OCI-LY1 (cell line): ENCODE measurements around the gene ATP2B2.

ENCODE experiments used
- H2AFZ ChIP-seq: fragments of 200-600 bp; sonication (generic), shearing (Covaris generic); 2 replicates; pipeline ENCODE4 v1.6.0; 2014; ENCODE audit warnings: antibody characterized with exemption, mild to moderate bottlenecking, low read length
- H3F3A ChIP-seq: fragments of 200-600 bp; sonication (generic), shearing (Covaris generic); 2 replicates; pipeline ENCODE4 v1.6.0; 2014; ENCODE audit warnings: mild to moderate bottlenecking, antibody characterized with exemption, low read length, moderate library complexity; ENCODE audit not compliant: insufficient read depth
- H3K27ac ChIP-seq: fragments of 200-600 bp; sonication (generic); 2 replicates; pipeline ENCODE4 v1.5.1; 2014; ENCODE audit warnings: low read length, mixed run types, mild to moderate bottlenecking, low read depth; ENCODE audit not compliant: poor library complexity, severe bottlenecking
- H3K27me3 ChIP-seq: fragments of 200-600 bp; sonication (generic); 2 replicates; pipeline ENCODE4 v1.6.0; 2014; ENCODE audit warnings: antibody characterized with exemption, mild to moderate bottlenecking, low read length, moderate library complexity; ENCODE audit not compliant: insufficient read depth
- H3K36me3 ChIP-seq: fragments of 200-600 bp; sonication (generic); 2 replicates; pipeline ENCODE4 v1.6.1; 2014; ENCODE audit warnings: mild to moderate bottlenecking, antibody characterized with exemption, low read length, moderate library complexity, mixed read lengths; ENCODE audit not compliant: insufficient read depth
- H3K4me1 ChIP-seq: fragments of 200-600 bp; sonication (generic); 2 replicates; pipeline ENCODE4 v1.5.1; 2014; ENCODE audit warnings: mild to moderate bottlenecking, low read length, moderate library complexity; ENCODE audit not compliant: insufficient read depth, severe bottlenecking
- H3K4me2 ChIP-seq: fragments of 200-600 bp; sonication (generic), shearing (Covaris generic); 2 replicates; pipeline ENCODE4 v1.6.1; 2014; ENCODE audit warnings: low read length
- H3K4me3 ChIP-seq: fragments of 200-600 bp; sonication (generic); 2 replicates; pipeline ENCODE4 v1.5.1; 2014; ENCODE audit warnings: low read length, low read depth, mild to moderate bottlenecking, mixed read lengths; ENCODE audit not compliant: poor library complexity, severe bottlenecking
- H3K79me2 ChIP-seq: fragments of 200-600 bp; shearing (Covaris generic); 2 replicates; pipeline ENCODE4 v1.6.1; 2016; ENCODE audit warnings: mixed run types, low read length, mixed read lengths; ENCODE audit not compliant: insufficient read depth
- H3K9ac ChIP-seq: fragments of 200-600 bp; sonication (generic), shearing (Covaris generic); 2 replicates; pipeline ENCODE4 v1.6.1; 2014; ENCODE audit warnings: mild to moderate bottlenecking, low read length, mixed read lengths
- H3K9me2 ChIP-seq: fragments of 200-600 bp; sonication (generic), shearing (Covaris generic); 2 replicates; pipeline ENCODE4 v1.6.1; 2014; ENCODE audit warnings: low read depth, mild to moderate bottlenecking, low read length, mixed read lengths
- H3K9me3 ChIP-seq: fragments of 200-600 bp; shearing (Covaris generic); 2 replicates; pipeline ENCODE4 v1.6.1; 2014; ENCODE audit warnings: low read length, mixed read lengths
- H4K20me1 ChIP-seq: fragments of 200-600 bp; sonication (generic), shearing (Covaris generic); 2 replicates; pipeline ENCODE4 v1.6.0; 2016; ENCODE audit warnings: mild to moderate bottlenecking, low read length; ENCODE audit not compliant: insufficient read depth
- CTCF ChIP-seq: fragments of 200-600 bp; sonication (generic), shearing (Covaris generic); IDR thresholded peaks from 2 replicates; pipeline ENCODE4 v1.5.1; 2017; ENCODE audit warnings: mild to moderate bottlenecking, antibody characterized with exemption, low read length, moderate library complexity, mixed read lengths
- EZH2 ChIP-seq: fragments of 200-600 bp; sonication (generic), shearing (Covaris generic); IDR thresholded peaks from 2 replicates; pipeline ENCODE4 v1.8.0; 2017; ENCODE audit warnings: borderline replicate concordance, mixed run types, mild to moderate bottlenecking, antibody characterized with exemption, low read length, moderate library complexity, mixed read lengths

The ATP2B2 gene

DNA sequence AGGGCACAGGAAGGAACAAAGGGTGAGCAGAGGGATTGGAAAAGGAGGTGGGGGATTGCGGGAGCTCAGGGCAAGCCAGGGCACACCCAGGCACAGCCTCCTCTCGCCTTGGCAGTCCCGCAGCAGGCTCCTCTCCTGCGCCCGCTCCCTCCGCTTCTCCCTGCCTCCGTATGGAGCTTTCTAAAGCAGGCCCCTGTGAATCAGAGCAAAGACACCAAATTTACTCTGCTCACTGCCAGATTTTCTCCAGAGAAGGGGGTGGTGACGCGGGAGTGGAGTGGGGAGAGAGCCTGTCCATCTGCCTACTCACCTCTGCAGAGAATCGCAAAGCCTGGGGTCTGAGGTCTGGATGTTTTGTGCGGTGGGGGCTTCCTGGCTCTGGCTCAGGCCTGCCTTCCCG is 20.0 kb downstream of the ATP2B2 start:
- no peaks in the 10 kb centered on the region for H4K20me1 ChIP-seq
- H3K27ac ChIP-seq = no peak overlapping the region
- H3K4me1 ChIP-seq = no peaks in the 10 kb centered on the region
- H3K79me2 ChIP-seq = no peaks in the 10 kb centered on the region
- no peaks in the 10 kb centered on the region for H3K36me3 ChIP-seq
- no peaks in the 10 kb centered on the region for H3K9me3 ChIP-seq
- H2AFZ ChIP-seq = no peak overlapping the region
- no peak overlapping the region for H3K4me2 ChIP-seq
- H3K27me3 ChIP-seq = peaks cover 5% of the 10 kb centered on the region; the same call in 1 of the 2 replicates
- no peak overlapping the region for H3K9ac ChIP-seq
- H3K9me2 ChIP-seq = no peaks in the 10 kb centered on the region
- no peaks in the 10 kb centered on the region for H3F3A ChIP-seq
- no peak overlapping the region for H3K4me3 ChIP-seq
- TF ChIP-seq CTCF = no peak
- no peak for TF ChIP-seq EZH2

GRCh38 chr3:10484709-10485108 is 20.7 kb downstream of the ATP2B2 start:
- Histone ChIP-seq H3K9me2 (no peaks in the 10 kb centered on the region), H3K4me3 (no peak overlapping the region), H3K9me3 (no peaks in the 10 kb centered on the region), H3K27ac (no peak overlapping the region), H2AFZ (no peak overlapping the region), H3K79me2 (no peaks in the 10 kb centered on the region), H3F3A (no peaks in the 10 kb centered on the region), H3K4me1 (no peaks in the 10 kb centered on the region), H3K9ac (no peak overlapping the region), H3K36me3 (no peaks in the 10 kb centered on the region), H3K27me3 (peaks cover 5% of the 10 kb centered on the region; the same call in 1 of the 2 replicates), H3K4me2 (no peak overlapping the region), H4K20me1 (no peaks in the 10 kb centered on the region)
- TF ChIP-seq CTCF = no peak
- no peak for TF ChIP-seq EZH2

- Histone ChIP-seq H3K27ac (no peak overlapping the region), H3K36me3 (no peaks in the 10 kb centered on the region; the same call in 1 of the 2 replicates), H3K4me3 (no peak overlapping the region), H3K9me2 (no peaks in the 10 kb centered on the region), H3K9me3 (no peaks in the 10 kb centered on the region), H3K79me2 (no peaks in the 10 kb centered on the region), H3K27me3 (peaks cover 5% of the 10 kb centered on the region; the same call in 1 of the 2 replicates), H3K4me1 (no peaks in the 10 kb centered on the region), H3F3A (no peaks in the 10 kb centered on the region), H3K4me2 (no peak overlapping the region), H2AFZ (no peak overlapping the region), H3K9ac (no peak overlapping the region), H4K20me1 (no peaks in the 10 kb centered on the region)
- no peak for TF ChIP-seq EZH2
- no peak for TF ChIP-seq CTCF
Measured at GRCh38 chr3:10483686-10484345, 21.6 kb downstream of the ATP2B2 start.
